GM21619 (cell line): Measurements from ENCODE around the gene FGR.
"Not testable (repeated sequence)": the region's sequence is repeated elsewhere in the genome, so short reads cannot be mapped to it uniquely, and the experiment has no call there.

Experiments used
- ATAC-seq: cut with Tn5 transposase; IDR thresholded peaks from one replicate; pipeline ENCODE4 v1.9.1; 2021; ENCODE audit not compliant: unreplicated experiment

FGR gene

DNA sequence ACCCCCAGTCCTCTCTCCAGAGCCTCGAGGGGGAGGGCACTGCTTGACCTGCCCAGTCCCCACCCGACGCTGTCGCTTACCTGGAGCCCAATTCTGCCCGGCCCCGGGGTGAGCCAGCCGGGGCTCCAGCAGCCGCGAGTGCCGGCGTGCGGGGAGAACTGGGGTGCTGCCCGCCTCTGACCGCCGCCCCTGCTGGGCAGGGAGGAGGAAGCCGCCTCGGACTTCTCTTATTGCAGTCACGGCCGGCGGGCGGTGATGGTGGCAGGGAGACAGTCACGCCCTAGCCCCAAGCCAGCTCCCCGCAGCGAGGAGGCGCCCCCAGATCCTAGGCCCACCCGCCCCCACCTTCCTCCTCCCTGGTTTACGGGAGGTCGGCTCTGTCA is at the start of gene FGR:
FGR (minus strand) TSS at position 201 of the 383 bp plus-strand sequence. CDS start 11,269 bp downstream, outside the sequence.
- ATAC-seq, result no peak

DNA sequence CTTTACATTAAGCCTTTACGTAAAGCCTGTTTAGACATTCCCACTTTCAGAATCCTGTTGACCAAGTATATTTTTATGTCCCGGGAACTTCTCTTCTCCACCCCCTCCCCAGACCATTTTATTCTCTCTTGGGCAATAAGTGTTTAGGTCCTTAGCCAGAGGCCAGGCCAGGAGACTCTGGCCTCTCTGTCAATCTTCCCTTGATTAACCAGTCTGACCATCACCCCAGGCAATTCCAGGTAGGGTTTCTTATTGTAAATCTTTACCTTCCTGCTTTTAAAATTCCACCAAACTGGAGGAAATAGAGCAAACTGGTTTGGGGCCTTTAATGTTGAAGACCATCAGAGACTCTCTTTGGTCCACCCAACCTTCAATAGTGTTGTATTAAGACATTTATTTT is 49.2 kb upstream of the FGR start:
- ATAC-seq, result no peak

DNA sequence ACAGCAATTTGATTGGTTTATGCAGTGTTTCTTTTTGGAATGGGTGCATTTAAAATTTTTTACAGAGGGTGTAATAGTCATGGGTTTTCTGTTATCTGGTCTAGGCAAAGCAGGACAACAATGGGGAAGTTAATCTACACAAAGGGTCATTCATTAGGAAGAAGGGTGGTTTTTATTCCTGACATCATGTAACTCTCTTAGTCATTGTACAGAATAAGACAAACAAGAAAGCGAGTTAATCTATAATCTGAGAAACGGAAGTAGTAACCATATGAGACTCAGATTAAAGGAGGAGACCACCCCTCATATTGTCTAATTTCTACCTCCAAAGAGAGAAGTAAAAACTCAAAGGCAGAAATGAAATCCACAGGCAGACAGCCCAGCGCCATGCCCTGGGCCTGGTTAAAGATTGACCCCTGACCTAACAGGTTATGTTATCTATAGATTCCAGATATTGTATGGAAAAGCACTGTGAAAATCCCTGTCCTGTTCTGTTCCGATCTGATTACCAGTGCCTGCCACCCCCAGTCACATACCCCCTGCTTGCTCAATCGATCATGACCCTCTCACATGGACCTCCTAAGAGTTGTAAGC is 47.5 kb upstream of the FGR start:
- ATAC-seq, result no peak

DNA sequence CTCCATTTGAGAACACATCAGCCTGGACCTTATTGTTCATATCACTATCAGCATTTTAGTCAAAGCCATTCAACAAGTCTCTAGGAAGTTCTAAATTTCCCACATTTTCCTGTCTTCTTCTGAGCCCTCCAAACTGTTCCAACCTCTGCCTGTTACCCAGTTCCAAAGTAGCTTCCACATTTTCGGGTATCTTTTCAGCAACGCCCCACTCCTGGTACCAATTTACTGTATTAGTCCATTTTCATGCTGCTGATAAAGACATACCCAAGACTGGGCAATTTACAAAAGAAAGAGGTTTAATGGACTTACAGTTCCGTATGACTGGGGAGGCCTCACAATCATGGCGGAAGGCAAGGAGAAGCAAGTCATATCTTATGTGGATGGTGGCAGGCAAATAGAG is 46.6 kb upstream of the FGR start:
- ATAC-seq, result not testable (repeated sequence)

DNA sequence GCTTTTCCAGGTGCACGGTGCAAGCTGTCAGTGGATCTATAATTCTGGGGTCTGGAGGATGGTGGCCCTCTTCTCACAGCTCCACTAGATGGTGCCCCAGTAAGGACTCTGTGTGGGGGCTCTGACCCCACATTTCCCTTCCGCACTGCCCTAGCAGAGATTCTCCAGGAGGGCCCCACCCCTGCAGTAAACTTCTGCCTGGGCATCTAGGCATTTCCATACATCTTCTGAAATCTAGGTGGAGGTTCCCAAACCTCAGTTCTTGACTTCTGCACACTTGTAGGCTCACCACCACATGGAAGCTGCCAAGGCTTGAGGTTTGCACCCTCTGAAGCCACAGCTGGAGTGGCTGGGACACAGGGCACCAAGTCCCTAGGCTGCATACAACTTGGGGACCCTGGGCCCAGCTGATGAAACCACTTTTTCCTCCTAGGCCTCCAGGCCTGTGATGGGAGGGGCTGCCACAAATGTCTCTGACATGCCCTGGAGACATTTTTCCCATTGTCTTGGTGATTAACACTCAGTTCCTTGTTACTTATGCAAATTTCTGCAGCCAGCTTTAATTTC is 45.3 kb upstream of the FGR start:
- not testable (repeated sequence) for ATAC-seq

DNA sequence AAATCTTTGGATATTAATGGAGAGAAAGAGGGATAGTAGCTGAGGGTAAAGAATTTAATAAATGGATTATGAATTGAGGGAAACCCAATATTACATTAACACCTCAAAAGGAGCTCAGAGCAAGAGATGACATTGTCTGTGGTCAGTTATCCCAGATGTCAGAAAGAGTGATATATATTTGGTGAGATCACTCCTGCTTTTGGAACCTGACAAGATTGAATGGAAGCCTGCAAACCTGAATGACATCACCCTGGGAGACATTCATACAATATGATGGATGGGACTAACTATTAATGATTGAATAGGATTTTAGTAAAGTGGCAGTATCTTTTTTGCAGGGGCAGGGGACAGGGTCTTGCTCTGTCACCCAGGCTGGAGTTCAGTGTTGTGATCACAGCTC is 43.8 kb upstream of the FGR start:
- no peak for ATAC-seq

DNA sequence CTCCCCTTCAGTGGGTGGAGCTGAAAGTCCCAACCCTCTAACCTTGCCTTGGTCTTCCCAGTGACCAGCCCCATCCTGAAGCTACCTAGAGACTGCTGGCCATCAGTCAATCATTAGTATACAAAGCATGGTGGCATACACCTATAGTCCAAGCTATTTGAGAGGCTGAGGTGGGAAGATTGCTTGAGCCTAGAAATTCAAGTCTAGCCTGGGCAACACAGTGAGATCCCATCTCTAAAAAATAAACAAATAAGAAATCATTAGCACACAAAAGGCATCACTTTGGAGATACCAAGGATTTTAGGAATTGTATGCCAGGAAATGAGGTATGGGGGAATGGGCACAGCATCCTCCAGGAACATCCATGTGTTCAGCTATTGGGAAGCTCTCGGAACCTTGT is 41.4 kb upstream of the FGR start:
- ATAC-seq, result no peak

DNA sequence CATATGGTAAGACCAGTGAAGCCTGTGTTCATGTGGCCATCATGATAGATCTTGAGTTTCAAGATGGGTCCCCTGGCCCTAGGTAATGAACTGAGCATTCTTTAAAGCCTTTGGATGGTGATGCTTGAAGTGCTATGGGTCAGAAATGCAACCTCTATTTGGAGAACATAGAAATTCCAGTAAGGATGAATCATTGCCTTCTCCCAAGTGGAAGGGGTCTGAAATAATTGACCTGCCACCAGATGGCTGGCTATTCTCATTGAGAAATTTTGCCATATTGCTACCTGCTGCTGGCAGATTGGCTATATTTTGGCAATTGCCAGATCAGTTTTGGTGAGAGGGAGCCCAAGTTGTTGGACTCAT is 37.7 kb upstream of the FGR start:
- ATAC-seq, result no peak

DNA sequence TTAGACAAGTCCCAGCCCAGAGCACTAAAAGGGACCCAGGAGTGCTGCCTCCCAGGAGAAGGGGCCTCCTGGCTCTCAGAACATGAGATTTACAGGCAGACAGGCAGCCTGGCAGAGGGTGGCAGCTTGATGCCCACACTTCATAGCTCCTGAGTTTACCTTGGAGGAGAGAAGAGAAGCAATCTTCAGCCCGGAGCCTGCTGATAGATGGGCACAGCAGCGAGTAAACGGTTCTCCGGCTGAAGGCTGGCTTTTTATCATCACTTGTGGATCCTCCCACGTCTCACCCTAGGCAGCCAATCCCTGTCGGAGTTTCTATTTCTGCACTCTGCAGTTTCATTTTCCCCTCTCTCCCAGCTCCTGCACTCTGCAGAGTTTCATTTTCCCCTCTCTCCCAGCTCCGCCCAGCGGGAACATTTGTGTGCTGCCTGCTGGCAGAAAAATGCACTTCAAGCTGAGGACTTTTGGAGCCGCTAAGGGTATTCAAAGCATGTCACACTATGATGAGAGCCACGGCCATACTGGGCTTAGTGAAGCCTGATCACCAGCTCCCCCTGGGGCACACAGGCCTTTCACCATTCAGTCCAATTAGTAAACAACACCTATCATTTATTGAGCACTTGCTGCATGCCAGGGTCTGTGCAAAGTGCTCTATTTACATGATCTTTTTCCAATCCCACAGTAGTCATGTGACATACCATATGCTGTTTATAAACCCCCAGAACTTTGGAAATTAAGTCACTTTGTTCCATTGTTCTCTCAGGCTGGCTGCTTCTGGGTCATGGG is 37.2 kb upstream of the FGR start, which contains the start of gene IFI6:
IFI6 (minus strand) TSS at position 229 of the 786 bp plus-strand sequence. CDS start 2,878 bp downstream, outside the sequence.
- peak; percentile 83 for ATAC-seq

DNA sequence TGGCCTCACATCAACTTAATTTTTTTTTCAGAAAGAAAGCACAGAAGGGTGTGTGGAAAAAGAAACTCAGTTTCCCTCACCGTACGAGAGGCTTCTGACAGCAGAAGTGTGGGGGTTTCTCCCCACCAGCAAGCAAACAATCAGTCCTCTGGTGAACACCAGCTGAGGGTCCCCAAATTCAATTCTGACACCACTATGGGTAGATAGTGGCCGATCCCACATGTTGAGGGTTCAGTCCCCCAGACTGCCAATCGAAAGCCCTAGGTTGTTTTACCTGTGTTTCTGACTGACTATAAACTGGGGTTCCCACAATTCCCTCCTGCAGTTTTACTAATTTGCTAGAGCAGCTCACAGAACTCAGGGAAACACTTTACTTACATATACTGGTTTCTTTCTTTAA is 34.9 kb upstream of the FGR start:
- ATAC-seq, result no peak

DNA sequence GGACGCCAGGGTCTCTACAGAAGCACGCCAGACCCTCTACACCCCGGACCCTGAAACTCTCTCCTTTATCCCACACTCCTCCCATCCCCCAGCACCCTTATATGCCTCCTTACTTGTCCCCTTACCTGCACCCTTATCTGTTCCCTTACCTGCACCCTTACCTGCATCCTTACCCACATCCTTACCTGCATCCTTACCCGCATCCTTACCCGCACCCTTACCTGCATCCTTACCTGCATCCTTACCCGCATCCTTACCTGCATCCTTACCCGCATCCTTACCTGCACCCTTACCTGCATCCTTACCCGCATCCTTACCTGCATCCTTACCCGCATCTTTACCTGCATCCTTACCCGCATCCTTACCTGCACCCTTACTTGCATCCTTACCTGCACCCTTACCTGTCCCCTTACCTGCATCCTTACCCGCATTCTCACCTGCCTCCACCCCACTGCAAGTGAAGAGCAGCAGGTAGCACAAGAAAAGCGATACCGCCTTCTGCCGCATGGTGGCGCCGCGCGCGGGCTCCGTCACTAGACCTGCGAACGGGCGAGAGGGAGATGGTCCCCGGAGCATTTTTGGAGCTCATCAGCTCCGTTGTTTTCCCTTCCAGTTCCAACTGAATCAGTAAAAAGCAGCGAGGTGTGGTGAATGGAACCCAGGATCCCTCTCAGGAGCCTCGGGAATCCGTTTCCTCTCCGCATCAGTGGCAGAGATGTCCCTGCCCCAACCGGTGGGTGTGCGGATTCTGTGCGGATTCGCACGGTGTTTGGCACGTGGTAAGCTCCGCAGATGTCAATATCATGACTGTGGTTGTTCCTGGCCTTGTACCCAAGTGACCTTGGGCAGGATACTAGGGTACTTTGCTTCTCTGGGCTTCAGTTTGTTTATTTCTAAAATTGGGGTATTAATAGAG is 34.1 kb upstream of the FGR start:
- no peak for ATAC-seq

DNA sequence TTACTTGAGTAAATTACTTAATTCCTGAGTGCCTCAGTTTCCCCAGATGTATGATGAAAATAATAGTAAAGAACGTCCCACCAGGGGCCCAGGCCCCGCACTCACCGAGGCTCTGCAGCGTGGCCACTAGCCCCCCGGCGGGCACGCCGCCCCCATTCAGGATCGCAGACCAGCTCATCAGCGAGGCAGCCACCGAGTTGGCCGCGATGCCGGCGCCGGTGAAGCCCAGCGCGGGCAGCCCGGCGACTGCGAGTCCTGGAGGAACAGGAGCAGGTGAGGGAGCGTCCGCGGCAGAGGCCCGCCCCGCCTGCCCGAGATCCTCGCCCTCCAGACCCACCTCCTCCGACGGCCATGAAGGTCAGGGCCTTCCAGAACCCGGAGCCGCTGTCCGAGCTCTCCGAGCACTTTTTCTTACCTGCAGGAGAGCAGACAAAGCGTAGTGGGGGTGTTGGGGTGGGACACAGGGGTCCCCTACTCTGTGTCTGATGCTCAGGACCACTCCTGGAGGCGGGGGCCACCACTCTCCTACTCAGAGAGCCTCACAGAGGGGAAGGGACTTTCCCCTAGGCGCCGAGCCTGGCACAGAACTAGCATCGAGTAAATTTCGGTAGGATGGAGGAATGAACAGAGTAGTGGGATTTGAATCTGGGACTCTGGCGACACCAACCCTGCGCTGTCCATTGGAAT is 33.3 kb upstream of the FGR start:
- ATAC-seq, result no peak

DNA sequence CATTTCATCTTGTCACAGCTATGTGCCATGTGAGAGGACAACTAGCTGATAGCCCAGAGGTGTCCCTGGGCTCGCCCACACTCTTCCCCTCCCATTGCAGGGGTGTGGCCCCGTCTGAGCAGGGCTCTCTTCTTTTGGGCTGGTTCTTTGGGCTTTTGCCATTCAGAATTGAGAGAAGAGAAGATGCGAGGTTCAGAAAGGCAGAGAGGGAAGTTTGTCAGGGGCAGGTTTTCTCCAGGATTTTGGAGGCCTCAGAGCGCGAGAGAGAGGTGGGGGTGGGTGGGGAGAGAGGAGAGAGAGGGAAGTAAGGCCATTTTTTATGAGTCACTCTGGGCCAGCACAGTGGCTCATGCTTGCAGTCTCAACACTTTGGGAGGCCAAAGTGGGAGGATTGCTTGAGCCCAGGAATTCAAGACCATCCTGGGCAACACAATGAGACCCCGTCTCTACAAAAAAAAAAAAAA is 31.8 kb upstream of the FGR start:
- ATAC-seq, result no peak

DNA sequence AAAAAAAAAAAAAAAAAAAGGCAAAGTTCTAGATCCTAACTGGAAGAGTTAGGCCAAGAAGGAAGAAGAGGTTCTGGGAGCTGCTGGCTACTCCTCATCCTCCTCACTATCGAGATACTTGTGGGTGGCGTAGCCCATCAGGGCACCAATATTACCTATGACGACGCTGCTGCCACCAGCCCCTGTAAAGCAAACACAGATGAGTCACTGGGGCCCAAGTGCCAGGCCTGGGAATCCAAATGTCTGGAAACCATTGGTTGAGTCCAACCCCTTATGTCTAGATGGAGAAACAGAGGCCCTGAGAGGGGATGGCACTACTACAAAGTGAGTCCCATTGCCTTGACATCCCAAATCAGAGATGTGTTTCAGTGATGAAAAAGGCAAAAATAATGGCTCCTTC is 31.3 kb upstream of the FGR start:
- no peak for ATAC-seq

DNA sequence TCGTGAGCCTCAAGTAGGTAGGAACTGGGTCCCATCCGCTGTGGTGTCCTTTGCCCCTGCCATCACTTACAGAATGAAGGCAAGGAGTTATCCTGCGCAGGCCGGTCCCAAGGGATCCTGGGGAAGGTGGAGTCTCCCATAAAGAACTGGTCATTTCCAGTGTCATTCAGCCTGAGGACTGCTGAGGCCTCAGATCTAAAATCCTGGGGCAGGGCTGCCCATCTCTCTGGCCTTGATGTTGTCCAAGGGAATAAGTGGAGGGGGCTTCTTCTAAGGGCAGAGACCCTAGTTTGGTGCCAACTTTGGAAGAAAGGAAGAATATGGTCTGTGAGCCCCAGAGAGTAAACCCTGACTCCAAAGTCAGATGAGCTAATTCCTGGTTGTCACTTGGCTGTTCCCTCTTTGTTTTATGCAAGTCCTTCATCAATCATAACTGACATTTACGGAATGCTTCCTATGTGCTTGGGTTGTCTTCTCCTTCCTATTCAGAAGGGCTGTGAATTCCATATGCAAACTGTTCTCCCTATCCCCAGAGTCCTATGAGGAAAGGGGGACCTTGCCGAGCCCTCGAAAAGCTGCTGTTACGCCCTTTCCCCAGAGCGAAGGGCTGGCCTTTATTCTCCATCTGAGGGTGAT is 30.1 kb upstream of the FGR start:
- no peak for ATAC-seq

DNA sequence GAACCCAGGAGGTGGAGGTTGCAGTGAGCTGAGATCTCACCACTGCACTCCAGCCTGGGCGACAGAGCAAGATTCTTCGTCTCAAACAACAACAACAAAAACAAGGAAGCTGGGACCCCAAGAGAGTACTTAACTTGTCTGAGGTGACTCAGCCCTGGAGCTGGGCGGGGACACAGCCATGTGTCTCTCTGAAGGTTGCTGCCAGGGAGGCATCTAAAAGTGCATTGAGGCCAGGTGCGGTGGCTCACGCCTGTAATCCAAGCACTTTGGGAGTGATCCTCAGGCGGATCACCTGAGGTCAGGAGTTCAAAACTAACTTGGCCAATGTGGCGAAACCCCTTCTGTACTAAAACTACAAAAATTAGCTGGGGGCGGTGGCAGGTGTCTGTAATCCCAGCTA is 29.3 kb upstream of the FGR start:
- ATAC-seq, result no peak

DNA sequence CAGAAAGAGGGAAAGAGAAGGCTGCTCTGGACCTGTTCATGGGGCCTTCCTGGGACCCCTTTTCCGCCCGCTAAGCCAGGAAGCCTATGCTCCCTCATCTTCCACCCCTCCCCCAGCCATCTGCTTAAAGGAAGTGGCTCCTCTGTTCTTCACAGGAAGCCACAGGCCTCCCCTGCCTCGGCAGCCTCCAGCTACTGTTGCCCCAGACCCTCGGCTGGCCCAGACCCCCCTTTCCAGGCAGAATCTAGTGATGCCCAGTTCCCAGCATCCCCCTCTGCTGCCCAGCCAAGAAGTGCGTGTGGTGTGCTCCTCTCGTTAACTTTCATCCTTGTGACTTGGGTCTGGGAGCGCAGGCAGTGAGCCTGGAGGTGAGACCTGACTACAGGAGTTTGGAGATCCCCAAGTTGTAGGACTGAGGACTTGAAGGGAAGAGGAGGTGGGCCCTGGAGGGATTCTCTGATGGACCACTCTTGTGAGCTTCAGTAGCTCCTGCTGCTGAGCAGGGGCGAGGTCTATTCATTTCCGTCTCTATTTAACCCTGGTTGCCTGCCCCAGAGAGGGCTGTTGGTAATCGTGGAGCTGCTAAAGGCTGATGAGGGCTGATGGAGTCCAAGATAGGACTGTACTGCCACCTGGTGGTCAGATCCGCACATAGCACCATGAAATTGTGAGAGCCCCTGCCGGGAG is 27.9 kb upstream of the FGR start:
- peak; percentile 39 for ATAC-seq

DNA sequence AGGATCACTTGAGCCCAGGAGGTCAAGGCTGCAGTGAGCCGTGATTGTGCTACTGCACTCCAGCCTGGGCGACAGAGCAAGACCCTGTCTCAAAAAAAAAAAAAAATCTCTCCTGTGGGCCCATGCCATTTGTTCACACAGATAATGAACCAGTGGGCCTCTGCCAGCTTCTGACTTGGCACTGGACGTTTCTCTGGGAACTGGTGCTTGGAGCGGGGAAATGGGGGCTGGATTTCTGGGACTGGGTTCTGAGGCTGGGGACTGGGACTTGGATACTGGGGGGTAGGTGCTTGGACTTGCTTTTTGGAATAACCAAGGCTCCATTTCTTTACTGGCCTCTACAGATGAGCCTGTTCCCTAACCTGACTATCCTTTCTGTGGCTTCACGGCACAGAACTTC is 27.3 kb upstream of the FGR start:
- no peak for ATAC-seq

DNA sequence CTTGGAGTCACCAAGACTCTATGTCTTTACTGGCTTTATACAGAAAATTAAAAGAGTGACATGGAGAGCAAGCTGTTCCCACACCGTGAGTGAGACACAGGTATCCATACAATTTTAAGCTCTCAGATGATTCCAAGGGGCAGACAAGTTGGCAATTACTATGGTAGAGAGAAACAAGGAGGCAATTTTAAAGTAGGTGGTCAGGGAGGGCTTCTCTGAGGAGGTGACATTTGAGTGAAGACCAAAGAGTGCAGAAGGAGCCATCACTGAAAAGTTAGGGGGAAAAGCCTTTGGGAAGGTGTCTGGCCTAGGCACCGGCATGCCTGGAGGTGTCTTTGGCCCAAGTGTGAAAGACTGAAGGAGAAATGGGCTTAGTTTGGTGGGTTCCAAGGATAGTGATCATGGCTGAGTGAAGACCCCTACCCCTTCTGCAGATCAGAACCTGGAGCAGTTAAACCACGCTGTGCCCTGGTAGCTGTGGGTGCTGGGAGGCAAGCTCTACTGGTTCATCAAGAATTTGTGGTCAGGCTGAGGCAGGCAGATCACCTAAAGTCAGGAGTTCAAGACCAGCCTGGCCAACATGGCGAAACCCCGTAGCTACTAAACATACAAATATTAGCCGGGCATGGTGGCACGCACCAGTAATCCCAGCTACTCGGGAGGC is 26.6 kb upstream of the FGR start:
- no peak for ATAC-seq
